GM12878 (cell line): Measurements from ENCODE around the gene SORL1. TPM values are rescaled to one million over a fixed set of nuclear protein-coding genes. Genes with fewer than 3 reads are reported as not detected.

ENCODE experiments used
- ATAC-seq: fragments of 200-7000 bp; cut with Tn5 transposase; 3 replicates; pipeline ENCODE4 v1.9.1; 2020; ENCODE audit warnings: mild to moderate bottlenecking, moderate library complexity
- BruUV-seq: library from RNA; stranded (reverse); fragments of 400-500 nt; replicated peaks from 2 replicates; lab custom pipeline; 2021; lab: Mats Ljungman, UMichigan
- CTCF ChIA-PET: fragments of 300-600 bp; sonication (Branson Sonifier 250); formaldehyde crosslinking; extraction: SDS; loops from one replicate; lab custom pipeline; 2021; ENCODE audit warnings: inconsistent platforms; lab: Yijun Ruan, JAX
- POLR2A ChIA-PET: fragments of 350-600 bp; formaldehyde crosslinking; extraction: SDS; loops from one replicate; lab custom pipeline; 2021; ENCODE audit warnings: inconsistent platforms; lab: Charles Lee
- RAD21 ChIA-PET: fragments of 300-600 bp; sonication (Branson Sonifier 250); formaldehyde crosslinking; loops from one replicate; lab custom pipeline; 2023; ENCODE audit warnings: antibody characterized with exemption; ENCODE audit not compliant: unreplicated experiment; lab: Charles Lee
- SMC1A ChIA-PET: fragments of 300-600 bp; sonication (Branson Sonifier 250); formaldehyde crosslinking; loops from one replicate; lab custom pipeline; 2023; ENCODE audit not compliant: unreplicated experiment, uncharacterized antibody; lab: Charles Lee
- DNase-seq: peaks from one replicate; pipeline ENCODE4 v3.0.0-alpha.2; 2011; ENCODE audit warnings: low read depth, low spot score
- FAIRE-seq: peaks from 3 replicates; lab custom pipeline; 2011; peaks lifted over from hg19 to GRCh38; lab: Jason Lieb, UNC
- H2AFZ ChIP-seq: 2 replicates; pipeline ENCODE4 v1.6.0; 2011; ENCODE audit warnings: low read depth, low read length, control low read depth; ENCODE audit not compliant: control insufficient read depth
- H3K27ac ChIP-seq: 2 replicates; pipeline ENCODE4 v1.5.1; 2011; ENCODE audit warnings: control low read depth; ENCODE audit not compliant: control insufficient read depth, insufficient read depth
- H3K27me3 ChIP-seq, 2 experiments: replicated peaks in 1 of 2; 2 replicates each; pipeline versions ENCODE4 v1.6.0 to v1.6.1; 2011; ENCODE audit warnings: low read length in 1 of 2; ENCODE audit not compliant: control insufficient read depth in 2 of 2, insufficient read depth in 2 of 2
- H3K36me3 ChIP-seq, 2 experiments: 2 replicates each; pipeline ENCODE4 v1.5.1; 2011; ENCODE audit warnings: low read length in 1 of 2; ENCODE audit not compliant: control insufficient read depth in 2 of 2, insufficient read depth in 2 of 2
- H3K4me1 ChIP-seq: 2 replicates; pipeline ENCODE4 v1.6.1; 2011; ENCODE audit warnings: mild to moderate bottlenecking, low read length, moderate library complexity, mixed read lengths; ENCODE audit not compliant: control insufficient read depth, insufficient read depth
- H3K4me2 ChIP-seq: 2 replicates; pipeline ENCODE4 v1.6.0; 2011; ENCODE audit warnings: control low read depth; ENCODE audit not compliant: control insufficient read depth, insufficient read depth
- H3K4me3 ChIP-seq: fragments of 200-600 bp; sonication (generic); 2 replicates; pipeline ENCODE4 v1.5.1; 2016
- H3K79me2 ChIP-seq: 2 replicates; pipeline ENCODE4 v1.6.0; 2011; ENCODE audit warnings: low read length; ENCODE audit not compliant: control insufficient read depth, insufficient read depth
- H3K9ac ChIP-seq: 2 replicates; pipeline ENCODE4 v1.8.0; 2011; ENCODE audit warnings: low read length, control low read depth, mixed read lengths; ENCODE audit not compliant: control insufficient read depth, insufficient read depth
- H3K9me3 ChIP-seq: replicated peaks from 3 replicates; pipeline ENCODE4 v1.5.1; 2011; ENCODE audit warnings: mild to moderate bottlenecking, low read length; ENCODE audit not compliant: control insufficient read depth, insufficient read depth
- H4K20me1 ChIP-seq: 2 replicates; pipeline ENCODE4 v1.6.0; 2011; ENCODE audit not compliant: control insufficient read depth, insufficient read depth
- CREM ChIP-seq: IDR thresholded peaks from 2 replicates; pipeline ENCODE4 v1.6.1; 2014; ENCODE audit warnings: antibody characterized with exemption, low read depth
- GATAD2B ChIP-seq: fragments of 450-650 bp; conservative IDR thresholded peaks from 2 replicates; pipeline ENCODE4 v1.6.1; 2017; ENCODE audit warnings: low read depth, mild to moderate bottlenecking, moderate library complexity
- POLR2AphosphoS5 ChIP-seq: IDR thresholded peaks from 2 replicates; pipeline ENCODE4 v1.6.1; 2011; ENCODE audit warnings: mild to moderate bottlenecking, low read length, inconsistent platforms
- RELA ChIP-seq: fragments of 450-650 bp; IDR thresholded peaks from 2 replicates; pipeline ENCODE4 v1.8.0; 2014; ENCODE audit warnings: borderline replicate concordance; ENCODE audit not compliant: partially characterized antibody
- SMAD1 ChIP-seq: fragments of 450-650 bp; IDR thresholded peaks from 2 replicates; pipeline ENCODE4 v1.6.1; 2018; ENCODE audit warnings: mild to moderate bottlenecking, low read depth; ENCODE audit not compliant: partially characterized antibody
- YY1 ChIP-seq: IDR thresholded peaks from 2 replicates; pipeline ENCODE4 v1.6.1; 2011; ENCODE audit warnings: low read depth, mild to moderate bottlenecking, low read length
- ZZZ3 ChIP-seq: IDR thresholded peaks from 2 replicates; pipeline ENCODE4 v1.6.1; 2011; ENCODE audit warnings: low read depth; ENCODE audit not compliant: control insufficient read depth, insufficient read length
- in situ Hi-C: fragments of 300-500 bp; cut with MboI; formaldehyde crosslinking; loops from 9 replicates; pipeline ENCODE4 v1.14.3; 2018; ENCODE audit warnings: mixed read lengths
- intact Hi-C: fragments of 100-400 bp; cut with micrococcal nuclease; formaldehyde crosslinking; loops from one replicate; pipeline ENCODE4 v1.14.2; 2022; ENCODE audit not compliant: unreplicated experiment
- polyA plus RNA-seq, 11 experiments: library from polyadenylated mRNA; depleted of rRNA in 4 of 11; unstranded in 6 of 11; stranded (reverse) in 5 of 11; fragments of >200 nt; fragmentation: Nextera tagmentation in 4 of 11; fragmentation: Illumina TruSeq in 1 of 11; extraction: Ambion mirVana in 4 of 11; extraction: Trizol in 1 of 11; gene quantifications; 1 replicate in 1 of 11; 2 replicates in 10 of 11; pipeline versions ENCODE4 v1.2.1 to v1.2.3, GENCODE V29; 2011 to 2016; ENCODE audit warnings: inconsistent platforms in 2 of 11, missing spikeins in 2 of 11, low read depth in 1 of 11
- total RNA-seq, 4 experiments: library from RNA; depleted of rRNA in 3 of 4; stranded (reverse); fragments of >200 nt in 3 of 4; fragmentation: Illumina TruSeq in 1 of 4; extraction: Trizol in 1 of 4; gene quantifications; 2 replicates each; pipeline versions ENCODE4 v1.2.1 to v1.2.3, GENCODE V29; 2013 to 2021
- TF ChIP-seq, protein P1 (sequence below): fragments of 450-650 bp; IDR thresholded peaks from 2 replicates; pipeline ENCODE4 v1.6.1; 2017; ENCODE audit warnings: low read depth, mild to moderate bottlenecking, moderate library complexity
- TF ChIP-seq, protein P2 (sequence below): IDR thresholded peaks from 2 replicates; pipeline ENCODE4 v1.6.1; 2011; ENCODE audit warnings: low read depth, low read length, improper control_type of control experiment, borderline replicate concordance
- TF ChIP-seq, protein P3 (sequence below): fragments of 450-650 bp; IDR thresholded peaks from 2 replicates; pipeline ENCODE4 v1.6.1; 2017; ENCODE audit warnings: borderline replicate concordance
- TF ChIP-seq, protein P4 (sequence below): IDR thresholded peaks from 2 replicates; pipeline ENCODE4 v1.6.1; 2011; ENCODE audit warnings: borderline replicate concordance, low read depth, mild to moderate bottlenecking, moderate library complexity, low read length; ENCODE audit not compliant: insufficient read depth, poor library complexity, severe bottlenecking
- TF ChIP-seq, protein P5 (sequence below): fragments of 450-650 bp; formaldehyde crosslinking; IDR thresholded peaks from 2 replicates; pipeline ENCODE4 v1.5.0; 2022; ENCODE audit warnings: mild to moderate bottlenecking, missing genetic modification characterization
- TF ChIP-seq, protein P6 (sequence below): fragments of 150-350 bp; IDR thresholded peaks from 2 replicates; pipeline ENCODE4 v1.6.1; 2014; ENCODE audit warnings: mild to moderate bottlenecking, low read depth, low read length

SORL1 gene
- total and polyA plus RNA-seq, 10 of the 15 experiments (the other 5 are each of a cell fraction or from before 2014, with no cell fraction given) = 20.2 to 107 (median 59.9) TPM

DNA sequence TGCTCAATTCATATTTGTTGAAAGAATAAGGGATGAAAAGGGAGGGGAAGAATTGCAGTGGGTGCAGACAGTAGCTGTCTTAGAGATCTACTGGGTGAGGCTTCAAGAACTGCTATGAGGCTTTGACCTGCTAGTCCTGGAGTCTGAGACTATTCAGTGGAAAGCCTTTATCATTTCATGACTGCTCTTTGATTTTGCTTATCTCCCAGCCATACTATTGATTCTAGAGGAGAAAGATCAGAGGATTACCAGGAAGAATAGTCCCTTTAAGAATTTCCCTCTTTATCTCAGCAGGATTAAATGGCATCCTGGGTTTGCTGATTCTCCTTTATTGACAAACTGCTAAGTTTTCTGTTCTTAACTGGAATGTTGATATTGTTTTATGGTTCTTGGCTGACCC is 108.1 kb downstream of the SORL1 start:
- Histone ChIP-seq H3K9me3 (no peaks in the 10 kb centered on the region), H3K27me3 (no peaks in the 10 kb centered on the region), H2AFZ (no peak overlapping the region), H3K9ac (no peak overlapping the region), H3K79me2 (peaks cover 20% of the 10 kb centered on the region), H3K36me3 (peaks cover 30 to 46% of the 10 kb centered on the region in 2 experiments), H3K4me2 (no peak overlapping the region), H3K4me3 (no peak overlapping the region), H3K4me1 (peaks cover 30% of the 10 kb centered on the region), H3K27ac (no peak overlapping the region), H4K20me1 (no peaks in the 10 kb centered on the region; the same call in 1 of the 2 replicates)
- intact Hi-C loops (no loop called here), in situ Hi-C loops (no loop called here)
- DNase-seq = no peak
- no peak for ATAC-seq
- FAIRE-seq = no peak
- ChIA-PET CTCF (no interaction called here), POLR2A (no interaction called here), SMC1A (interaction anchor here (1.0 to 1.6 kb wide), 4 partner anchors 9 to 66 kb away, joined by 3 to 7 read pairs (median 4); no protein-coding TSS in a partner anchor), RAD21 (no interaction called here)
- no TSS peak for BruUV-seq
- TF ChIP-seq, protein P1, sequence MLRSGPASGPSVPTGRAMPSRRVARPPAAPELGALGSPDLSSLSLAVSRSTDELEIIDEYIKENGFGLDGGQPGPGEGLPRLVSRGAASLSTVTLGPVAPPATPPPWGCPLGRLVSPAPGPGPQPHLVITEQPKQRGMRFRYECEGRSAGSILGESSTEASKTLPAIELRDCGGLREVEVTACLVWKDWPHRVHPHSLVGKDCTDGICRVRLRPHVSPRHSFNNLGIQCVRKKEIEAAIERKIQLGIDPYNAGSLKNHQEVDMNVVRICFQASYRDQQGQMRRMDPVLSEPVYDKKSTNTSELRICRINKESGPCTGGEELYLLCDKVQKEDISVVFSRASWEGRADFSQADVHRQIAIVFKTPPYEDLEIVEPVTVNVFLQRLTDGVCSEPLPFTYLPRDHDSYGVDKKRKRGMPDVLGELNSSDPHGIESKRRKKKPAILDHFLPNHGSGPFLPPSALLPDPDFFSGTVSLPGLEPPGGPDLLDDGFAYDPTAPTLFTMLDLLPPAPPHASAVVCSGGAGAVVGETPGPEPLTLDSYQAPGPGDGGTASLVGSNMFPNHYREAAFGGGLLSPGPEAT = no peak
- TF ChIP-seq GATAD2B = no peak
- TF ChIP-seq RELA = no peak
- no peak for TF ChIP-seq SMAD1
- TF ChIP-seq, protein P2, sequence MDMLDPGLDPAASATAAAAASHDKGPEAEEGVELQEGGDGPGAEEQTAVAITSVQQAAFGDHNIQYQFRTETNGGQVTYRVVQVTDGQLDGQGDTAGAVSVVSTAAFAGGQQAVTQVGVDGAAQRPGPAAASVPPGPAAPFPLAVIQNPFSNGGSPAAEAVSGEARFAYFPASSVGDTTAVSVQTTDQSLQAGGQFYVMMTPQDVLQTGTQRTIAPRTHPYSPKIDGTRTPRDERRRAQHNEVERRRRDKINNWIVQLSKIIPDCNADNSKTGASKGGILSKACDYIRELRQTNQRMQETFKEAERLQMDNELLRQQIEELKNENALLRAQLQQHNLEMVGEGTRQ = no peak
- no peak for TF ChIP-seq CREM
- TF ChIP-seq, protein P3, sequence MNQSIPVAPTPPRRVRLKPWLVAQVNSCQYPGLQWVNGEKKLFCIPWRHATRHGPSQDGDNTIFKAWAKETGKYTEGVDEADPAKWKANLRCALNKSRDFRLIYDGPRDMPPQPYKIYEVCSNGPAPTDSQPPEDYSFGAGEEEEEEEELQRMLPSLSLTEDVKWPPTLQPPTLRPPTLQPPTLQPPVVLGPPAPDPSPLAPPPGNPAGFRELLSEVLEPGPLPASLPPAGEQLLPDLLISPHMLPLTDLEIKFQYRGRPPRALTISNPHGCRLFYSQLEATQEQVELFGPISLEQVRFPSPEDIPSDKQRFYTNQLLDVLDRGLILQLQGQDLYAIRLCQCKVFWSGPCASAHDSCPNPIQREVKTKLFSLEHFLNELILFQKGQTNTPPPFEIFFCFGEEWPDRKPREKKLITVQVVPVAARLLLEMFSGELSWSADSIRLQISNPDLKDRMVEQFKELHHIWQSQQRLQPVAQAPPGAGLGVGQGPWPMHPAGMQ = no peak
- TF ChIP-seq, protein P4, sequence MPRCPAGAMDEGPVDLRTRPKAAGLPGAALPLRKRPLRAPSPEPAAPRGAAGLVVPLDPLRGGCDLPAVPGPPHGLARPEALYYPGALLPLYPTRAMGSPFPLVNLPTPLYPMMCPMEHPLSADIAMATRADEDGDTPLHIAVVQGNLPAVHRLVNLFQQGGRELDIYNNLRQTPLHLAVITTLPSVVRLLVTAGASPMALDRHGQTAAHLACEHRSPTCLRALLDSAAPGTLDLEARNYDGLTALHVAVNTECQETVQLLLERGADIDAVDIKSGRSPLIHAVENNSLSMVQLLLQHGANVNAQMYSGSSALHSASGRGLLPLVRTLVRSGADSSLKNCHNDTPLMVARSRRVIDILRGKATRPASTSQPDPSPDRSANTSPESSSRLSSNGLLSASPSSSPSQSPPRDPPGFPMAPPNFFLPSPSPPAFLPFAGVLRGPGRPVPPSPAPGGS = no peak
- TF ChIP-seq ZZZ3 = no peak
- TF ChIP-seq, protein P5, sequence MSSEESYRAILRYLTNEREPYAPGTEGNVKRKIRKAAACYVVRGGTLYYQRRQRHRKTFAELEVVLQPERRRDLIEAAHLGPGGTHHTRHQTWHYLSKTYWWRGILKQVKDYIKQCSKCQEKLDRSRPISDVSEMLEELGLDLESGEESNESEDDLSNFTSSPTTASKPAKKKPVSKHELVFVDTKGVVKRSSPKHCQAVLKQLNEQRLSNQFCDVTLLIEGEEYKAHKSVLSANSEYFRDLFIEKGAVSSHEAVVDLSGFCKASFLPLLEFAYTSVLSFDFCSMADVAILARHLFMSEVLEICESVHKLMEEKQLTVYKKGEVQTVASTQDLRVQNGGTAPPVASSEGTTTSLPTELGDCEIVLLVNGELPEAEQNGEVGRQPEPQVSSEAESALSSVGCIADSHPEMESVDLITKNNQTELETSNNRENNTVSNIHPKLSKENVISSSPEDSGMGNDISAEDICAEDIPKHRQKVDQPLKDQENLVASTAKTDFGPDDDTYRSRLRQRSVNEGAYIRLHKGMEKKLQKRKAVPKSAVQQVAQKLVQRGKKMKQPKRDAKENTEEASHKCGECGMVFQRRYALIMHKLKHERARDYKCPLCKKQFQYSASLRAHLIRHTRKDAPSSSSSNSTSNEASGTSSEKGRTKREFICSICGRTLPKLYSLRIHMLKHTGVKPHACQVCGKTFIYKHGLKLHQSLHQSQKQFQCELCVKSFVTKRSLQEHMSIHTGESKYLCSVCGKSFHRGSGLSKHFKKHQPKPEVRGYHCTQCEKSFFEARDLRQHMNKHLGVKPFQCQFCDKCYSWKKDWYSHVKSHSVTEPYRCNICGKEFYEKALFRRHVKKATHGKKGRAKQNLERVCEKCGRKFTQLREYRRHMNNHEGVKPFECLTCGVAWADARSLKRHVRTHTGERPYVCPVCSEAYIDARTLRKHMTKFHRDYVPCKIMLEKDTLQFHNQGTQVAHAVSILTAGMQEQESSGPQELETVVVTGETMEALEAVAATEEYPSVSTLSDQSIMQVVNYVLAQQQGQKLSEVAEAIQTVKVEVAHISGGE (CRISPR knock-in tag) = no peak
- no peak for TF ChIP-seq YY1
- TF ChIP-seq, protein P6, sequence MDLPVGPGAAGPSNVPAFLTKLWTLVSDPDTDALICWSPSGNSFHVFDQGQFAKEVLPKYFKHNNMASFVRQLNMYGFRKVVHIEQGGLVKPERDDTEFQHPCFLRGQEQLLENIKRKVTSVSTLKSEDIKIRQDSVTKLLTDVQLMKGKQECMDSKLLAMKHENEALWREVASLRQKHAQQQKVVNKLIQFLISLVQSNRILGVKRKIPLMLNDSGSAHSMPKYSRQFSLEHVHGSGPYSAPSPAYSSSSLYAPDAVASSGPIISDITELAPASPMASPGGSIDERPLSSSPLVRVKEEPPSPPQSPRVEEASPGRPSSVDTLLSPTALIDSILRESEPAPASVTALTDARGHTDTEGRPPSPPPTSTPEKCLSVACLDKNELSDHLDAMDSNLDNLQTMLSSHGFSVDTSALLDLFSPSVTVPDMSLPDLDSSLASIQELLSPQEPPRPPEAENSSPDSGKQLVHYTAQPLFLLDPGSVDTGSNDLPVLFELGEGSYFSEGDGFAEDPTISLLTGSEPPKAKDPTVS = no peak
- no peak for TF ChIP-seq POLR2AphosphoS5
